Tibial nerve (tissue), 4 donors: ENCODE measurements around the gene CDC25B. TPM values are rescaled to one million over a fixed set of nuclear protein-coding genes. Genes with fewer than 3 reads are reported as not detected.
"Not testable (repeated sequence)": the region's sequence is repeated elsewhere in the genome, so short reads cannot be mapped to it uniquely, and the experiment has no call there.

ENCODE experiments used
- DNase-seq, 2 donors: peaks; one replicate each; pipeline ENCODE4 v3.0.0-alpha.2; 2019; ENCODE audit warnings: low spot score in 2 of 2
- H3K27ac ChIP-seq, 4 donors: fragments of 200-600 bp; sonication (generic) in 3 of 4; one replicate each; pipeline ENCODE4 v1.5.1; 2017 to 2019; ENCODE audit warnings: mild to moderate bottlenecking in 1 of 4
- H3K27me3 ChIP-seq, 2 donors: fragments of 200-600 bp; sonication (generic) in 1 of 2; one replicate each; pipeline versions ENCODE4 v1.5.1 to v1.6.0; 2017 to 2019
- H3K36me3 ChIP-seq, 3 donors: fragments of 200-600 bp; sonication (generic); one replicate each; pipeline ENCODE4 v1.5.1; 2018 to 2019
- H3K4me1 ChIP-seq, 4 donors: fragments of 200-600 bp; sonication (generic) in 3 of 4; one replicate each; pipeline ENCODE4 v1.5.1; 2017 to 2019
- H3K4me3 ChIP-seq, 4 donors: fragments of 200-600 bp; sonication (generic) in 3 of 4; one replicate each; pipeline ENCODE4 v1.5.1; 2017 to 2019; ENCODE audit warnings: mild to moderate bottlenecking in 1 of 4, moderate library complexity in 1 of 4
- H3K9me3 ChIP-seq, 4 donors: fragments of 200-600 bp; sonication (generic) in 3 of 4; one replicate each; pipeline ENCODE4 v1.5.1; 2017 to 2019
- CTCF ChIP-seq, 5 experiments: fragments of 200-600 bp in 3 of 5; fragments of 450-650 bp in 2 of 5; sonication (generic) in 3 of 5; IDR thresholded peaks; one replicate each; pipeline ENCODE4 v1.5.1; 2016 to 2019; ENCODE audit warnings: antibody characterized with exemption in 5 of 5, mild to moderate bottlenecking in 3 of 5, moderate library complexity in 2 of 5
- EP300 ChIP-seq, 2 donors: sonication (generic); formaldehyde crosslinking; IDR thresholded peaks; one replicate each; pipeline ENCODE4 v1.6.1; 2017; ENCODE audit warnings: antibody characterized with exemption in 2 of 2, mild to moderate bottlenecking in 1 of 2
- POLR2A ChIP-seq, 2 donors: fragments of 450-650 bp; IDR thresholded peaks; one replicate each; pipeline ENCODE4 v1.6.1; 2017; ENCODE audit warnings: antibody characterized with exemption in 2 of 2, mild to moderate bottlenecking in 2 of 2, moderate library complexity in 2 of 2
- WGBS, 2 donors: methylation state at CpG; one replicate each; pipeline ENCODE4 v1.1.5; 2018; 5-methylcytosine and 5-hydroxymethylcytosine counted together
- total RNA-seq, 4 donors: library from RNA; depleted of rRNA; stranded (reverse); fragments of >200 nt; gene quantifications; one replicate each; pipeline ENCODE4 v1.1.0, GENCODE V29; 2016

CDC25B gene
- total RNA-seq, 4 donors from 2014 or later: 33.0 to 65.4 (median 43.9) TPM

- Histone ChIP-seq H3K4me1 (no peaks in the 10 kb centered on the region), H3K27ac (no peak overlapping the region), H3K27me3 (no peaks in the 10 kb centered on the region), H3K4me3 (no peak overlapping the region), H3K9me3 (no peaks in the 10 kb centered on the region), H3K36me3 (no peaks in the 10 kb centered on the region)
- WGBS, 2 donors: 95 to 96% methylated on average over 4 of the region's 4 CpGs
- no peak for DNase-seq
- TF ChIP-seq CTCF (IDR thresholded peaks at IDR 0.05): no peak
- no peak for TF ChIP-seq EP300 (IDR thresholded peaks at IDR 0.05)
- TF ChIP-seq POLR2A (IDR thresholded peaks at IDR 0.05): no peak
These were observed 40.0 kb downstream of the CDC25B start for GRCh38 chr20:3836132-3836531.

- WGBS, 2 donors: 78 to 87% methylated on average over 3 of the region's 3 CpGs
- H3K36me3 ChIP-seq: no peaks in the 10 kb centered on the region
- TF ChIP-seq EP300 (IDR thresholded peaks at IDR 0.05) (no peak), CTCF (IDR thresholded peaks at IDR 0.05) (no peak), POLR2A (IDR thresholded peaks at IDR 0.05) (no peak)
These were observed 43.2 kb downstream of the CDC25B start for GRCh38 chr20:3839328-3839727.

DNA sequence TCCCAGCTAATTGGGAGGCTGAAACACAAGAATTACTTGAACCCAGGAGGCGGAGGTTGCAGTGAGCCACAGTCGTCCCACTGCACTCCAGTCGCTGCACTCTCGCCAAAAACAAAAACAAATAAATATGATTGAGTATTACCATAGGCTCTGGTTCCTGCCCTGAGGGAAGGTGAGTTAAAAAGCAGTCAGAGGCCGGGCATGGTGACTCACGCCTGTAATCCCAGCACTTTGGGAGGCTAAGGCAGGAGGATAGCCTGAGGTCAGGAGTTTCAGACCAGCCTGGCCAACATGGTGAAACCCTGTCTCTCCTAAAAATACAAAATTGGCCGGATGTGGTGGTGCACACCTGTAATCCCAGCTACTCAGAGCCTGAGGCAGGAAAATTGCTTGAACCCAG, 44.1 kb downstream of the CDC25B start:
- H3K9me3 ChIP-seq, H3K4me1 ChIP-seq, H3K36me3 ChIP-seq, H3K27ac ChIP-seq, H3K4me3 ChIP-seq, H3K27me3 ChIP-seq, DNase-seq: not testable (repeated sequence)
- 90 to 92% methylated on average over 7 of the region's 7 CpGs for WGBS, 2 donors

More at GRCh38 chr20:3839328-3839727, 43.2 kb downstream of the CDC25B start:
- no peak for DNase-seq
- Histone ChIP-seq H3K4me1 (no peaks in the 10 kb centered on the region), H3K4me3 (no peak overlapping the region), H3K27ac (no peak overlapping the region), H3K27me3 (no peaks in the 10 kb centered on the region), H3K9me3 (no peaks in the 10 kb centered on the region)

- H3K27me3 ChIP-seq: no peaks in the 10 kb centered on the region
- peak overlapping the region in 1 of 4 donors; percentile 16 for H3K27ac ChIP-seq
- peaks cover 0 to 13% (median 0%) of the 10 kb centered on the region in 4 donors for H3K4me1 ChIP-seq
- H3K9me3 ChIP-seq: no peaks in the 10 kb centered on the region
- no peak overlapping the region for H3K4me3 ChIP-seq
- no peak for TF ChIP-seq POLR2A (IDR thresholded peaks at IDR 0.05)
- TF ChIP-seq EP300 (IDR thresholded peaks at IDR 0.05): no peak
- TF ChIP-seq CTCF (IDR thresholded peaks at IDR 0.05): no peak
- DNase-seq: no peak
- H3K36me3 ChIP-seq: no peaks in the 10 kb centered on the region
- 86 to 88% methylated on average over 7 of the region's 7 CpGs for WGBS, 2 donors
These were observed 46.3 kb downstream of the CDC25B start for GRCh38 chr20:3842348-3842930.

DNA sequence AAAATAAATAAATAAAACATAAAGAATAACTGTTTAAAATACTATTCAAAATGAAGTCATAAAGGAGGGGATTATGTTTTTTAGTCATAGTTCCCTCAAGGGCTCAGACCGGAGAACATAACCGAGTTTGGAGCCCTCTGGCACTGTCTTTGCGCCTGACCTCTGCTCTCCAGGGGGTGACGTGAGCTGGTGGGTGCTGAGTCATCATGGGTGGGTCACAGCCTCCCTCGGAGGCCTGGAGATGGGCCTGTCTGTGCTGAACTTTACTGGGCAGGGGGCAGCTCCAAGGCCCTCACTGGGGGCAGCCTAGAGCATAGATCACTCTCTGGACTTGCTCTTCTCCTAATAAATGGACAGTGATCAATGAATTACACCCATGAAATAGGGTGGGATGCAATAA, 47.4 kb downstream of the CDC25B start:
- TF ChIP-seq POLR2A (IDR thresholded peaks at IDR 0.05): no peak
- no peak for TF ChIP-seq EP300 (IDR thresholded peaks at IDR 0.05)
- TF ChIP-seq CTCF (IDR thresholded peaks at IDR 0.05): no peak
- 27 to 37% methylated on average over 5 of the region's 5 CpGs for WGBS, 2 donors

DNA sequence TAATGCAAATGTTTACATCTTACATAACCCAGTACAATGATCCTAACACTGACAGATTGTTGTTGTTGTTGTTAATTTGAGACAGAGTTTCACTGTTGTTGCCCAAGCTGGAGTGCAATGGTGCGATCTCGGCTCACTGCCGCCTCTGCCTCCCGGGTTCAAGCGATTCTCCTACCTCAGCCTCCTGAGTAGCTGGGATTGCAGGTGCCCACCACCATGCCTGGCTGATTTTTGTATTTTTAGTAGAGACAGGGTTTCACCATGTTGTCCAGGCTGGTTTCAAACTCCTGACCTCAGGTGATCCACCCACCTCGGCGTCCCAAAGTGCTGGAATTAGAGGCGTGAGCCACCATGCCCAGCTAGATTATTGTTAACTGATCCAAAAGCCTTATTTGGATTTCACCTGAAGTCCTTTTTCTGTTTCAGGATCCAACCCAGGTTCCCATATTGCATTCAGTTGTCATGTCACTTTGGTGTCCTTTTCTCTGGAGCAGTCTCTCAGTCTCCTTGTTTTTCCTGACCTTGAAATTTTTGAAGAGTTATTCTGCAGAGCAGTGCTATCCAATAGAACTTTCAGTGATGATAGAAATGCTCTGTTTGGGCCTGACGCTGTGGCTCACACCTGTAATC, 48.0 kb downstream of the CDC25B start:
- peaks cover 0 to 28% (median 10%) of the 10 kb centered on the region in 4 donors for H3K4me1 ChIP-seq
- 91 to 92% methylated on average over 9 of the region's 9 CpGs for WGBS, 2 donors

More for the DNA sequence above, 47.4 kb downstream of the CDC25B start:
- Histone ChIP-seq H3K4me1 (peaks cover 0 to 22% (median 7%) of the 10 kb centered on the region in 4 donors), H3K9me3 (no peaks in the 10 kb centered on the region), H3K27ac (no peak overlapping the region), H3K27me3 (no peaks in the 10 kb centered on the region), H3K4me3 (no peak overlapping the region), H3K36me3 (no peaks in the 10 kb centered on the region)
- no peak for DNase-seq

More for the DNA sequence above, 48.0 kb downstream of the CDC25B start:
- DNase-seq, H3K27ac ChIP-seq, H3K36me3 ChIP-seq, H3K4me3 ChIP-seq, H3K9me3 ChIP-seq, H3K27me3 ChIP-seq: not testable (repeated sequence)
